ENCODE data around the gene TTC17.
"Not testable (repeated sequence)": the region's sequence is repeated elsewhere in the genome, so short reads cannot be mapped to it uniquely, and the experiment has no call there.

TTC17 gene

GRCh38 chr11:43367382-43368178, 8.9 kb downstream of the TTC17 start:
- H3K27ac Mint-ChIP-seq = no peak overlapping the region
- peaks cover 38% of the 10 kb centered on the region for H3K4me1 Mint-ChIP-seq
- no peak for ATAC-seq

GRCh38 chr11:43376065-43376464, 17.3 kb downstream of the TTC17 start:
- ATAC-seq = no peak

More at GRCh38 chr11:43367382-43368178, 8.9 kb downstream of the TTC17 start:
- Mint-ChIP-seq H3K9me3 (no peaks in the 10 kb centered on the region), H3K27me3 (no peaks in the 10 kb centered on the region), H3K4me3 (no peak overlapping the region)
- DNase-seq = no peak

DNA sequence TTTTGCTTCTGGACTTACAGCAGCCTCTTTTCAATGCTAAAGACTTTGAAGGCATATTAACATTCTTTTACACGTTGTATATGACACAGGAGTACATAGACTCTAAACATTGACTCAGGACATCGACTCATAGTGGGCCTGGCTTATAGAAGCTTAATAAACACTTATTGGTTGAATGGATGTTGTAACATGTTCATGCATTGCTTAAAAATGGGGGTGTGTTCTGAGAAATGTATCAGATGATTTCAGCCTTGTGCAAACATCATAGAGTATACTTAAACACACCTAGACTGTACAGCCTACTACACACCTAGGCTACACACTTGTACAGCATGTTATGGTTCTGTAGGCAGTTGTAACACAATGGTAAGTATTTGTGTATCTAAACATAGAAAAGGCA, 17.9 kb downstream of the TTC17 start:
- Mint-ChIP-seq H3K27ac (no peak overlapping the region), H3K27me3 (no peaks in the 10 kb centered on the region), H3K4me1 (peaks cover 8% of the 10 kb centered on the region), H3K9me3 (no peaks in the 10 kb centered on the region), H3K4me3 (no peak overlapping the region)
- ATAC-seq = no peak
- DNase-seq = no peak

More at GRCh38 chr11:43376065-43376464, 17.3 kb downstream of the TTC17 start:
- no peaks in the 10 kb centered on the region for H3K27me3 Mint-ChIP-seq
- no peak overlapping the region for H3K4me3 Mint-ChIP-seq
- no peak for DNase-seq
- peaks cover 8% of the 10 kb centered on the region for H3K4me1 Mint-ChIP-seq
- no peak overlapping the region for H3K27ac Mint-ChIP-seq
- no peaks in the 10 kb centered on the region for H3K9me3 Mint-ChIP-seq

DNA sequence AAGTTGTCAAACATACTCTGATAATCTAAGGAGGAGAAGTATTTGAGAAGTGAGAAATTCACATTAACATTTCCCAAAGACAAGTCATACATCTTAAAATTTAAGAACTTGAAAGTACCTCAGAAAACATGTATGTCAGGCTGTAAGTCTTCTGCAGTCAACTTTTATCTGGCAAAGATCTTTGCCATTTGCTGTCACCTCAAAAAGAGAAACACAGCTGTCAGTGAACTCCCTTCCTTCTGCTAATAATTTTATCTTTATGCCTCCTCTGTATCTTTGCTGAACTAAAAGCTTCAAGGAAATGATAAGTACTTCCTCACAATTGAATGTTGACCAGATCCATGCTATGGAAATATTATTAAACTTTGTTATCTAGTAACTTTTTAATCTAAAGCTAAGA, 18.7 kb downstream of the TTC17 start:
- Mint-ChIP-seq H3K4me1 (peaks cover 8% of the 10 kb centered on the region), H3K27ac (no peak overlapping the region), H3K27me3 (no peaks in the 10 kb centered on the region), H3K4me3 (no peak overlapping the region), H3K9me3 (no peaks in the 10 kb centered on the region)
- DNase-seq (no peak), ATAC-seq (no peak)

DNA sequence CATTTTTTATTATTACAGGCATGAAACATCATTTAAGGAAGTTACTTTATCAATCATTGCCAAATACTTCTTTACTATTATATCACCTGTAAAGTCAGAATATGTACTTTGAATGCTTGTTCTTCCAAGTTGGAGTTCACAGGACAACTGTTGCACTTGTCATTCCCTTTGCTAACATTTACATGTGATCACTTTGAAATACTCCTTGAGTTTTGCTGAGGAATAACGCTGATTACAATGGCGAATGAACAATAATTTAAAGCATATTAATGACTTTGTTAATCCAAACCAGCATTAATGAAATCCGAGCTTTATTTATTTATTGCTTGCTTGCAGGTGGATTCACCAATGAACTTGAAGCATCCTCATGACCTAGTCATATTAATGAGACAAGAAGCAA, 20.2 kb downstream of the TTC17 start:
- ATAC-seq (no peak), DNase-seq (no peak)
- H3K27ac Mint-ChIP-seq = no peak overlapping the region
- peaks cover 8% of the 10 kb centered on the region for H3K4me1 Mint-ChIP-seq
- H3K27me3 Mint-ChIP-seq = no peaks in the 10 kb centered on the region
- no peak overlapping the region for H3K4me3 Mint-ChIP-seq
- H3K9me3 Mint-ChIP-seq = no peaks in the 10 kb centered on the region

DNA sequence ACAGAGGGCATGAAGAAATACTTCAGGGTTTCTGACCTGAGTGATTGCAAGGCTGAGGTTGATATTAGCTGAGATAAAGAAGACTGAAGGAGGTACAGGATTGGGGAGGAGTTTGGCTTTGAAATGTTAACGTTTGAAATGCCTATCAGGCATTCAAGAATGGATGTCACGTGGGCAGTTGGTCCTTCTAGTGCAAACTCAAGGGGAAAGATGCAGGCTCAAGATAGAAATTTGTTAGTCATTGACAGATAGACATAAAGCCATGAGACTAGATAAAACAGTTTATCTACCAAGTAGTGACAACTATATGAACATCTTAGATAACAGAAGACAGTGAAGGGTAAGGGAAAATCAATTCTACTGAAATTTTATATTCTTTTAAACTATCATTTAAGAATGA, 23.1 kb downstream of the TTC17 start:
- ATAC-seq (no peak), DNase-seq (no peak)
- Mint-ChIP-seq H3K4me1 (no peaks in the 10 kb centered on the region), H3K4me3 (no peak overlapping the region), H3K9me3 (no peaks in the 10 kb centered on the region), H3K27ac (no peak overlapping the region), H3K27me3 (no peaks in the 10 kb centered on the region)

GRCh38 chr11:43382614-43383013, 23.9 kb downstream of the TTC17 start:
- ATAC-seq = no peak
- Mint-ChIP-seq H3K9me3 (no peaks in the 10 kb centered on the region), H3K27me3 (no peaks in the 10 kb centered on the region), H3K27ac (no peak overlapping the region), H3K4me1 (no peaks in the 10 kb centered on the region), H3K4me3 (no peak overlapping the region)
- DNase-seq = no peak

- H3K9me3 Mint-ChIP-seq = no peaks in the 10 kb centered on the region
- H3K4me1 Mint-ChIP-seq = no peaks in the 10 kb centered on the region
- no peak for ATAC-seq
- no peak for DNase-seq
- H3K27ac Mint-ChIP-seq = no peak overlapping the region
- no peaks in the 10 kb centered on the region for H3K27me3 Mint-ChIP-seq
- no peak overlapping the region for H3K4me3 Mint-ChIP-seq
Observed at GRCh38 chr11:43384393-43384792, 25.7 kb downstream of the TTC17 start.

- H3K9me3 Mint-ChIP-seq = no peaks in the 10 kb centered on the region
- H3K27ac Mint-ChIP-seq = peak overlapping the region in 1 of 2 donors; percentile 61
- peaks cover 45% of the 10 kb centered on the region for H3K4me1 Mint-ChIP-seq
- ATAC-seq (peak; percentile 91), DNase-seq (peak; percentile 4 to 12)
- no peaks in the 10 kb centered on the region for H3K27me3 Mint-ChIP-seq
- H3K4me3 Mint-ChIP-seq = peak overlapping the region; percentile 8 to 32
Observed at GRCh38 chr11:43392713-43393112, 34.0 kb downstream of the TTC17 start.

DNA sequence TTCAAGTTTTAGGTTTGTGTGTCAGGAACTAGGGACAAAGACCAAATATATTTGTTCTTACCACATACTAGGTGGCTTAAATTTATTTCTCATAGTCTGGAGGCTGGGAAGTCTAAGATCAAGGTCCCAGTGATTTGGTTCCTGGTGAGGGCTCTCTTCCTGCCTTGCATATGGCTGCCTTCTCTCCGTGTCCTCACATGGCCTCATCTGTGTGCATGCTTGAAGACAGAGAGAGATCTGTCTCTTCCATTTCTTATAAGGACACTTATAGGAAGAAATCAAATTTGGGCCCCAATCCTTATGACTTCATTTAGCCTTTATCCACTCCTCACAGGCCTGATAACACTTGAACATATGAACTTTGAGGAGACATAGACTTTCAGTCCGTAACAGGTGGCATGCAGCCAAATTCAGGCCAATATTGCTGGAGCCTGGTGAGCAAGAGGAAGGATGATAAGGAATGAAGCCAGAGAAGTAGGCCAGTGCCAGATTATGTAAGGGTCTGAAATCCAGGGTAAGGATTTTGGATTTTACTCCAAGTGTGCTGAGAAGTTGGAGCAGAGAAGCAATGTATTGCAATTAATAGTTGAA, 35.1 kb downstream of the TTC17 start:
- DNase-seq (no peak), ATAC-seq (no peak)
- H3K4me3 Mint-ChIP-seq = no peak overlapping the region
- peaks cover 49% of the 10 kb centered on the region for H3K4me1 Mint-ChIP-seq
- no peaks in the 10 kb centered on the region for H3K9me3 Mint-ChIP-seq
- H3K27me3 Mint-ChIP-seq = no peaks in the 10 kb centered on the region
- no peak overlapping the region for H3K27ac Mint-ChIP-seq

- Mint-ChIP-seq H3K4me1 (peaks cover 61% of the 10 kb centered on the region), H3K27ac (no peak overlapping the region), H3K4me3 (no peak overlapping the region), H3K27me3 (no peaks in the 10 kb centered on the region), H3K9me3 (no peaks in the 10 kb centered on the region)
- DNase-seq = no peak
- ATAC-seq = no peak
Observed at GRCh38 chr11:43396617-43397016, 37.9 kb downstream of the TTC17 start.

DNA sequence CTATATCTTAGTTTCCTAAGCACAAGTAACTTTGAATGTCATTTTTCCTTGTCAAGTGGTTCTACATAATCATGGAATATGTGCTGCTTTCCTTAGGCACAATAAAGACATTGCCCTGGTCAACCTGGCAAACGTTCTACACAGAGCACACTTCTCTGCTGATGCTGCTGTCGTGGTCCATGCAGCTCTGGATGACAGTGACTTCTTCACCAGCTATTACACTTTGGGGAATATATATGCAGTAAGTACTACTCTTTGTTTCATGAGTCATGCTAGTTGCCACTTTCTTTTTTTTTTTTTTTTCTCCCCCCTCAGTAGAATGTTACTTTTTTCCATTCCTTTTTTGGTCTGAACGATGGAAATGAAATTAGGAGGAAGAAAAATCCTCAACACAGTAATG, 38.5 kb downstream of the TTC17 start:
- peak; percentile 67 for ATAC-seq
- H3K27me3 Mint-ChIP-seq = no peaks in the 10 kb centered on the region
- H3K9me3 Mint-ChIP-seq = no peaks in the 10 kb centered on the region
- peaks cover 57% of the 10 kb centered on the region for H3K4me1 Mint-ChIP-seq
- no peak overlapping the region for H3K4me3 Mint-ChIP-seq
- no peak overlapping the region for H3K27ac Mint-ChIP-seq
- DNase-seq = no peak

GRCh38 chr11:43399983-43400630, 41.4 kb downstream of the TTC17 start:
- H3K27ac Mint-ChIP-seq = no peak overlapping the region
- no peaks in the 10 kb centered on the region for H3K27me3 Mint-ChIP-seq
- H3K9me3 Mint-ChIP-seq = no peaks in the 10 kb centered on the region
- H3K4me1 Mint-ChIP-seq = peaks cover 52% of the 10 kb centered on the region
- ATAC-seq = no peak
- no peak for DNase-seq
- H3K4me3 Mint-ChIP-seq = no peak overlapping the region

DNA sequence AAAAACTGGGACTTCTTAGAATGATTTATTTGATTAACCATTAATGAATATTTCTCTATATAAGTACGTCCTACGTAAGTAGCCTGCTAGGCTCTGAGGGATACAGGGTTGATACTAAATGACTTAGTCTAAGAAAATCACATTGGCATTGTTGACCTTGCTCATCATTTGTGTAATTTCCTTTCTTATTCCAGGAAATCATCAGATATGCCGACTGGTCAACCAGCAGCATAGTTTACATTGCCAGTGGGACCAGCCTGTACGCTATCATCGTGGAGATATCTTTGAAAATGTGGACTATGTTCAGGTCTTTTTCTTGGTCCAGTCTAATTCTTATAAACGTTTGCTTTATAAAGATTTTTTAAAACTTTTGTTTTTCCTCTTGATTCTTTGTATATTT, 42.5 kb downstream of the TTC17 start:
- H3K4me1 Mint-ChIP-seq = peaks cover 47% of the 10 kb centered on the region
- no peaks in the 10 kb centered on the region for H3K27me3 Mint-ChIP-seq
- no peak overlapping the region for H3K4me3 Mint-ChIP-seq
- DNase-seq (no peak), ATAC-seq (no peak)
- H3K27ac Mint-ChIP-seq = no peak overlapping the region
- no peaks in the 10 kb centered on the region for H3K9me3 Mint-ChIP-seq

DNA sequence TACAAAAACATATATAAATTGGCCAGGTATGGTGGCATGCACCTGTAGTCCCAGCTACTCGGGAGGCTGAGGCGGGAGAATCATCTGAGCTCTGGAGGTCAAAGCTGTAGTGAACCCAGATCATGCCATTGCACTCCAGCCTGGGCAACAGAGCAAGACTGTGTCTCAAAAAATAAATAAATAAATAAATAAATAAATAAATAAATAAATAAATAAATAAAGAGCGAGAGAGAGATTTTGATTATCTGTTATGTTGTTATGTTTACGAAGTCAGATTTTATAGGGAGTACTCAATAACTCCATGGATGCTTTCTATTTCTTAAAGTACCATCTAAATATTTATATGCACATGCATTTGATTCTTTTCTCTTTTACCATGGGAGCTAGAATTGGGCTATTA, 43.1 kb downstream of the TTC17 start:
- not testable (repeated sequence) for ATAC-seq, H3K9me3 Mint-ChIP-seq, H3K4me3 Mint-ChIP-seq, H3K27ac Mint-ChIP-seq, H3K27me3 Mint-ChIP-seq, DNase-seq
- peaks cover 42% of the 10 kb centered on the region for H3K4me1 Mint-ChIP-seq
